HG02798 (cell line): ENCODE results near the gene KRTAP10-10.
"Not testable (repeated sequence)": the region's sequence is repeated elsewhere in the genome, so short reads cannot be mapped to it uniquely, and the experiment has no call there.

ENCODE experiments used
- ATAC-seq: cut with Tn5 transposase; IDR thresholded peaks from one replicate; pipeline ENCODE4 v1.9.1; 2021; ENCODE audit warnings: mild to moderate bottlenecking; ENCODE audit not compliant: unreplicated experiment, poor library complexity

KRTAP10-10 gene

GRCh38 chr21:44619886-44620285, 17.3 kb upstream of the KRTAP10-10 start:
- ATAC-seq: no peak

GRCh38 chr21:44623575-44623974, 13.6 kb upstream of the KRTAP10-10 start:
- no peak for ATAC-seq

DNA sequence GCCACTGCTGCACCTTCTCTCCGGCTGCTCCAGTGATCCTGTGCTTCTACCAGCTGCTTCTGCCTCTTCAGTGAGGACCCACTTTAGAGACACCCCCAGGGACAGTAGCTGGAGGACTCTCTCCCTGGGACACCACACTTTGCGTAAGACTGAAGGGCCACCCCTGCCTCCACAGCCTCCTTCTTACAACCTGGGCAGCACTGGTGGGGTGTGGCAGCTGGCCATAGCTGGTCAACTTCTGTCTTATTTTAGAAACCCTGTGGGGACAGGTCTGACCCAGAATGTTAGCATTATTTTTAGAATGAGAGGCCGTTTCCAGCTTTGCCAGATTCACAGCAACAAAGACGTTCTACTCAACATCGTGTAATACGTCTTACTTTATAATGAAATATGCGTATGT, 11.4 kb upstream of the KRTAP10-10 start:
- ATAC-seq: no peak

DNA sequence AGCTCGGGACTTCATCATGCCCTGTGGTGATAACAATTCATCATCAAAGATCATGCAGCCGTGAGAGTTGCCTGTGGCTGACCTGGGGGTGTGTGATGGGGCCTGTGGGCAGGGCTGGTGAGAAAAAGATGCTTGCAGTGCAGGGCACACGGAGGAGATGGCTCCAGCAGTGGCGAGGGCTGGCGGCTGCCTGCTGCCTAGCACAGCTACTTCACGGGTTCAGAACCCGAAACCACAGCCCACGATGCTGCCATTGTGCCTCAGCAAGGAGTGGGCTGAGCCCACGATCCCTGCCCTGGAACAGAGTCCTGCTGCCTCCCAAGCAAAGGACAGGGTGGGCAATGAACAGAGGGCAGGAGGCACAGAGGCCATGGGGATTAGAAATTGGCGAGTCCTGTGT, 10.9 kb upstream of the KRTAP10-10 start:
- no peak for ATAC-seq

DNA sequence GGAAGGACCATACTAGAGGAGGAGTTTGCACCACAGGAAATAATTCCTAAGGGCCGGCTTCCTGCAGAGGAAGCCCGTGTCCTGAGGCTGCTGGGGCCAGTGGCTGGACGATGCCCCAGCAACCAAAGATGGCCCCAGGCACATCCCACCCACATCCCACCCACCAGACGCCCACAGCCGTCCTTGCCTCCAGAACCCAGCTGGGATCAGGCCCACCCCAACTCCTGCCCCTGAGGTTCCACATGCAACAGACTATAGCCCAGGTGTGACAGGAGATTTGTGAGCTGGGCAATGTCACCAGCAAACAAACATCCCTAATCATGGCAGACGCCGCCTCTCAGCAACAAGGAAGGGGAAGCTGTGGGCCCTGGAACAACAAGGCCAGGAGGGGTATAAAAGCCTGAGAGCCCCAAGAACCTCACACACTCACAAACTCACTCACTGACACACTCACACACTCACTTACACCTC, 10.4 kb upstream of the KRTAP10-10 start, which contains the start of gene KRTAP10-9:
Gene KRTAP10-9 (plus strand): TSS at position 421 of the 471 bp plus-strand sequence. CDS start 79 bp downstream, outside the sequence.
- ATAC-seq: no peak

GRCh38 chr21:44627181-44627822, 9.9 kb upstream of the KRTAP10-10 start:
- ATAC-seq: not testable (repeated sequence)

GRCh38 chr21:44627831-44628233, 9.3 kb upstream of the KRTAP10-10 start:
- ATAC-seq: not testable (repeated sequence)

DNA sequence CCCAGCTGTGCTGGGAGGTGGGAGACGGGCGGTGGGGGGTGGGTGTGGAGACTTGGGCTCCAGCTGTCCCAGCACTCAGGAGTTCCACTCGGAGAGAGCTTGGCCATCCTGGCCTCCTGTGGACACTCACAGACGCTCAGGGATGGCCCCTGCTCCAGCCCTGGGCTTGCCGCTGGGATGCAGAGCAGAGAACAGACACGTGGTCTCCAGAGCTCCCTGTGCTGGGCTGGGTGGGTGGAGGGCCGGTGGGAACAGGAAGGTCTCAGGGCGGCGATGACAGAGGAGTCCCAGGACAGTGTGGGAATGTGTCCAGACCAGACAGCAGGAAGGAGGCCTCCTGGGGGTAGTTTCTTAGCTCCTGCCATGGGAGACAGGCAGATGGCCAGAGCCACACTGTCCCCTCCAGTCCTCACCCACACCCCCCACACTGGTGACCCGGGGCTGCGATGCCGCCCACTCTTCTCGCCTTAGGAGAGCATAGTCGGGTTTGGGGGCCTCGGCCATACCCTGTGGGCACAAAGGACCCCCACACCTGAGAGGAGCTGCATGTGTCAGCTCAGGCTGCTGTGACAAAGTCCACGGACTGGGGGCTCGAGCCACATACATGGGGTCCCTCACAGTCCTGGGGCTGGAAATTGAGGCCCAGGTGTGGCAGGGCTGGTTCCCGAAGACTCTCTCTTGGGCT, 8.3 kb upstream of the KRTAP10-10 start:
- no peak for ATAC-seq

- no peak for ATAC-seq
These were observed 6.7 kb upstream of the KRTAP10-10 start for GRCh38 chr21:44630440-44630839.

- ATAC-seq: no peak
These were observed 5.1 kb upstream of the KRTAP10-10 start for GRCh38 chr21:44632067-44632466.

- no peak for ATAC-seq
These were observed 743 bp upstream of the KRTAP10-10 start for GRCh38 chr21:44636209-44637017.

GRCh38 chr21:44637851-44638348, 744 bp downstream of the KRTAP10-10 start:
- ATAC-seq: not testable (repeated sequence)

GRCh38 chr21:44638506-44639330, 1.6 kb downstream of the KRTAP10-10 start:
- not testable (repeated sequence) for ATAC-seq

DNA sequence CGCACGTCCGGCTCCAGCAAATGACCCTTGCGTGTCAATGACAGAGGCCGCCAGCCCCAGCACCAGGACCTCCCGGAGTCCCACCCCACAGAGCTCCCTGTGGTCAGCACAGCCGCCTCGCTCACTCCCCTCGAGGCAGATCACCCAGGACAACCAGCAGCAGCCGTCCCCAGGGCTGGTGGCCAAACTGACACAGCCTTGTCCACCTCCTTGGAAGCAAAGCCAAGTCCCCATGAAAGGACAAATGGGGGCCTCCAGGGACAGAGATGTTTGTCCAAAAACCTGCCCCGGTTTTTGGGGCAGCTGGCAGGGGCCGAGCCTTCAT, 2.1 kb downstream of the KRTAP10-10 start:
- ATAC-seq: no peak

DNA sequence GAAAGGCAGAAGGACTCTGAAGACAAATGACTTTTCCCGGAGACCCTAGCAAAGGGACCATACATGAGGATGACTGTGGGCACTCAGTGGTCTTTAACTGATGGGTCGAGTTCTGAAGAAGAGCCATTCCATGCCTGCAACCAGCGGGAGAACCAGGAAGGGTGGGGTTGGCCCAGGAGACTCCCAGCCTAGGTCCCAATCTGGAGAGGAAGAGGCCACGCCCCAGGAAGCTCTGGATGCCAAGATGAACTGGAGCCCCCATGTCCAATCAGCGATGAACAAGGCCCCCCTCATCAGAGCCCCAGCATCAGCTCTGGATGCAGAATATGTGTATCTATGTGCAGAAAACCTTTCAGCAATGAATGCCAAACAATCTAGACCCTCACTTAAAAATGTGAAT, 3.6 kb downstream of the KRTAP10-10 start:
- ATAC-seq: no peak

- no peak for ATAC-seq
These were observed 6.7 kb downstream of the KRTAP10-10 start for GRCh38 chr21:44643741-44644310.

DNA sequence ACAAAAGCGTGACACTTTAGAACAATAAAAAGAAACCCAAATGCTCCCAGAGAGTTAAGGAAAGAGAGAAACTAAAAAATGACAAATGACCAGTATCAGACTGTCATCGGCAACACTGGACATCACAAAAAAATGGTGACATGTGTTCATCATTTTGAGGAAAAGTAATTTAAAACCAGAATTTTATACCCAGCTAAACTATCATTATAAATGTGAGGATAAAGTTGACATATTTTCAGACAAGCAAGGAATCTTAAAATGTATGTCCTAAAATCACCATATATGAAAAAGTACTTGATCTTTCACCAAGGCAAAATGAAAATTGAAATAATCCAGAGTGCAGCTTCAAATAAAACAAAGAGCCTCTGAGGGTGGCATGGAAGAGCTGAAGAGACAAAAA, 7.7 kb downstream of the KRTAP10-10 start:
- ATAC-seq: no peak

DNA sequence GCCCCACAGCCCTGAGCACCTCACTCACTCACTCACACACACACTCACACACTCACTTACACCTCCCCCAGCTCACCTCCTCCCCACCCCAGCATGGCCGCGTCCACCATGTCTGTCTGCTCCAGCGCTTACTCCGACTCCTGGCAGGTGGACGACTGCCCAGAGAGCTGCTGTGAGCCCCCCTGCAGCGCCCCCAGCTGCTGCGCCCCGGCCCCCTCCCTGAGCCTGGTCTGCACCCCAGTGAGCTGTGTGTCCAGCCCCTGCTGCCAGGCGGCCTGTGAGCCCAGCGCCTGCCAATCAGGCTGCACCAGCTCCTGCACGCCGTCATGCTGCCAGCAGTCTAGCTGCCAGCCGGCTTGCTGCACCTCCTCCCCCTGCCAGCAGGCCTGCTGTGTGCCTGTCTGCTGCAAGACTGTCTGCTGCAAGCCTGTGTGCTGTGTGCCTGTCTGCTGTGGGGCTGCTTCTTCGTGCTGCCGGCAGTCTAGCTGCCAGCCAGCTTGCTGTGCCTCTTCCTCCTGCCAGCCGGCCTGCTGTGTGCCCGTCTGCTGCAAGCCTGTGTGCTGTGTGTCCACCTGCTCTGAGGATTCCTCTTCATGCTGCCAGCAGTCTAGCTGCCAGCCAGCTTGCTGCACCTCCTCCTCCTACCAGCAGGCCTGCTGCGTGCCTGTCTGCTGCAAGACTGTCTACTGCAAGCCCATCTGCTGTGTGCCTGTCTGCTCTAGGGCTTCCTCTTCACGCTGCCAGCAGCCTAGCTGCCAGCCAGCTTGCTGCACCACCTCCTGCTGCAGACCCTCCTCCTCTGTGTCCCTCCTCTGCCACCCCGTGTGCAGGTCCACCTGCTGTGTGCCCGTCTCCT, 9.4 kb downstream of the KRTAP10-10 start, which contains the start of gene KRTAP10-11:
Gene KRTAP10-11 (plus strand): TSS at position 49 of the 856 bp plus-strand sequence. CDS start 45 bp downstream, at position 94.
- ATAC-seq: not testable (repeated sequence)

- ATAC-seq: no peak
These were observed 10.0 kb downstream of the KRTAP10-10 start for GRCh38 chr21:44647222-44647552.
